Measurements from ENCODE around the gene FAM110C.

The FAM110C gene

DNA sequence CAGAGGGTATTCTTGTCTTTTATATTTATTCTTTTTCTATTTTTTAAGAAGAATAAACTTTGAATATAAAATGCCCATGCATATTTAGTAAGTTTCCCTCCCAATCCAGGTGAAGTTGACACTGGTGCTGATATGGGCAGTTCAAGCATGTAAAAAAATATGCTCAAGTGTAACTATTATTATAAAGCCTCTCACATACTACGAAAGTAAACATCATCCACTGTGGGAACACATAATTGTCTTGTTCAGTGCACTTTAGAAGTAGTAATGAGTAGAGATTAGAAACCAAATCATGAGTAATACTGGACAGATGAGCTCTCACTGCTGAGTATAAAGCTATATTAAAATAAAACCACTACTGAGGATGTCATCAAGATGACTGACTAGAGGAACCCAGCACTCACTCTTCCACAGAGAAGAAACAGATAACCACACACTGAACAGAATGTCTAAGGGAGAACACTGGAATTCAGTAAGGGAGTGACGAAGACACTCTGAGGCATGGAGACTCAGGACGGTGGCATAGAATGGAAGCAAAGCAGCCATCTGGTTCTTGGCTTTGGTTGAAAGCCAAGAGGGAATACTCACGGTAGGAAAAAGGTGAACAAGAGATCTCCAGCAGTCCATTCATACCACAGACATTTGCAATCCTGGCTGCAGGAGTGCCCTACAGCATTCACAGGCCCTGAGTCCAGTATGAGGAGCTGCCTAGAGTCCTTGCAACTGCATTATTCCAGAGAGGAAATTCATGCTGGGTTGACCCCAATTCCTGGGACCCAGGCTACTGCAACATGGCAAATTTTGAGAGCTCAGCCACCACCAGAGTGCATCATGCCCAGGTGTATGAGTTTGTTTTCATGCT lies 9.5 kb upstream of the FAM110C start:
- H3K9me3 Mint-ChIP-seq, result peaks cover 34% of the 10 kb centered on the region
- intact Hi-C loops (cut with micrococcal nuclease), result no loop called here
- H3K36me3 Mint-ChIP-seq (ENCODE audit: low read depth), result no peaks in the 10 kb centered on the region
- no peak overlapping the region for H3K27ac Mint-ChIP-seq
- no peaks in the 10 kb centered on the region for H3K27me3 Mint-ChIP-seq
- H3K4me3 Mint-ChIP-seq, result no peak overlapping the region
- no peaks in the 10 kb centered on the region for H3K4me1 Mint-ChIP-seq (ENCODE audit: low read depth)

DNA sequence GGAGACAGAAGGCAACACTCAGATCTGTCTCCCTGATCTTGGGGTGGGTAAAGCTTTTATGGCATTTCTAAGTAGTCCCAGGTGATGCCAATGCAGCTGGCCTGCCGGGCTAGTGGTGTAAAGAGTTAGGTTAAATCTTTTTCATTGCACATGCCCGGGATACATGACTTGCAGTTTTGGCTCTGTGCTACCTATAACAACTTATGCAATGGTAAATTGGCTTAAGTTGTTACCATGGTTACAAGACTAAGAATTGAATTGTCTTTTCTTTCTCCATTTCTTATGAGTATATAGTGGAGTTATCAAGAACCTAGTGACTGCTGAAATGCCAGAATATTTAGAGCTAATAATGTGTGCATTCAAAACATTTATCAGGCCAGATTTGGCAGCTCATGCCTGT lies 5.3 kb upstream of the FAM110C start:
- peaks cover 11% of the 10 kb centered on the region for H3K9me3 Mint-ChIP-seq
- H3K4me1 Mint-ChIP-seq (ENCODE audit: low read depth), result no peaks in the 10 kb centered on the region
- no peaks in the 10 kb centered on the region for H3K36me3 Mint-ChIP-seq (ENCODE audit: low read depth)
- H3K27me3 Mint-ChIP-seq, result peaks cover 32% of the 10 kb centered on the region
- H3K4me3 Mint-ChIP-seq, result no peak overlapping the region
- no peak overlapping the region for H3K27ac Mint-ChIP-seq
- intact Hi-C loops (cut with micrococcal nuclease), result no loop called here

DNA sequence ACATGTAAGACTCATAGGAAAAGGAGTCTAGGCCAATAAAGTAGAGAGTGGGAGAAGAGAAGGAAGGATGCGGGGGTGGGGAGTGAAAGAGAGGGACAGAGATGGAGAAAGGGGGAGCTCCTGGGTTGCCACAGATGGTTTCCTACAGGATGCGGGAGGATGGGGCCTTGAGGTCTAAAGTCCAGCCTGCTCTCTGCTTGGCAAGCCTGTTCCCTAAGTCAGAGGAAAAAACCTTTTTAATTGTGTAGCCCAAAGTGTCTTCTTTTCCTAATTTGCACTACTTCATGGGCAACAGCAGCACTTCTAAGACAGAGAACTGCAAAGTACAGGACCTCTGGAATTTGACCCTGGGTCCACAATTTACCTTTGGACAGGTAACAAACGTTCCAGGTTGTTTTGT lies 1.4 kb upstream of the FAM110C start:
- Mint-ChIP-seq H3K27ac (no peak overlapping the region), H3K4me1 (ENCODE audit: low read depth) (no peaks in the 10 kb centered on the region), H3K36me3 (ENCODE audit: low read depth) (no peaks in the 10 kb centered on the region), H3K9me3 (no peaks in the 10 kb centered on the region), H3K4me3 (no peak overlapping the region), H3K27me3 (peaks cover 63% of the 10 kb centered on the region)
- intact Hi-C loops (cut with micrococcal nuclease), result no loop called here

DNA sequence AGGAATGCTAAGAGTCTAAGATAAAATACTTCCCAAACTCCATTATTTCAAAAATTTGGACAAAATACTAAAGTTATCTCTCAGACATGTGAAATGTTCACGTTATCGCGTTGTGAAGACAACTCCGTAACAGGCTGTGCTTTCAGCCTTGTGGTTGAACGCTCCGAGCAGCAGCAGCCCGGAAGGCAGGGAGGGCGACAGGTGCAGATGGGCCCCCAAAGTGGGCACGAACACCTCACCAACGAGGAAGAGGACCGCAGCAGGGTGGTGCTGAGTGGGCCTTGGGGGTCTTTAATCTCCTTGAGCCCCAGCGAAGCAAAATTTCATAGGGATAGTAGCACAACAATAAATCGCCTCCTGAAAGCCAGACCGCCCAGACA lies 1.0 kb upstream of the FAM110C start:
- no peaks in the 10 kb centered on the region for H3K36me3 Mint-ChIP-seq (ENCODE audit: low read depth)
- H3K27me3 Mint-ChIP-seq, result peaks cover 63% of the 10 kb centered on the region
- no peaks in the 10 kb centered on the region for H3K4me1 Mint-ChIP-seq (ENCODE audit: low read depth)
- intact Hi-C loops (cut with micrococcal nuclease), result no loop called here
- H3K27ac Mint-ChIP-seq, result no peak overlapping the region
- H3K4me3 Mint-ChIP-seq, result no peak overlapping the region
- no peaks in the 10 kb centered on the region for H3K9me3 Mint-ChIP-seq

DNA sequence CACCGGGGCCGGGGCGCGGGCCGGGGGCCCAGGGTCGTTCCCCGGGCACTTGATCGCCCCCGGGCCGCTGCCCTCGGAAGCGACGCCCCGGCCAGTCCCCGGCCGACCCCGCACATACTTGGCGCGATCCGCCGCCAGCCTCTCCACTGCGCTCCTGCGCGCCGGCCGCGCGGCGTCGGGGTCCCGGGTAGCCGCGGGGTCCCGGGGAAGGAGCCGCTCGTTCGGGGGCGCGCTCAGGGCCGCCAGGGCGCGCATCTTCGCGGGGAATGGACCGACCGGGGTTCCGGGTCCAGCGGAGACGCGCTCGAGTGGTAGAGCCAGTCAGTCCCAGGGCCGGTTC lies 204 bp downstream of the FAM110C start:
- H3K36me3 Mint-ChIP-seq (ENCODE audit: low read depth), result no peaks in the 10 kb centered on the region
- intact Hi-C loops (cut with micrococcal nuclease), result no loop called here
- H3K4me1 Mint-ChIP-seq (ENCODE audit: low read depth), result no peaks in the 10 kb centered on the region
- H3K9me3 Mint-ChIP-seq, result no peaks in the 10 kb centered on the region
- H3K4me3 Mint-ChIP-seq, result no peak overlapping the region
- peaks cover 70% of the 10 kb centered on the region for H3K27me3 Mint-ChIP-seq
- H3K27ac Mint-ChIP-seq, result no peak overlapping the region

DNA sequence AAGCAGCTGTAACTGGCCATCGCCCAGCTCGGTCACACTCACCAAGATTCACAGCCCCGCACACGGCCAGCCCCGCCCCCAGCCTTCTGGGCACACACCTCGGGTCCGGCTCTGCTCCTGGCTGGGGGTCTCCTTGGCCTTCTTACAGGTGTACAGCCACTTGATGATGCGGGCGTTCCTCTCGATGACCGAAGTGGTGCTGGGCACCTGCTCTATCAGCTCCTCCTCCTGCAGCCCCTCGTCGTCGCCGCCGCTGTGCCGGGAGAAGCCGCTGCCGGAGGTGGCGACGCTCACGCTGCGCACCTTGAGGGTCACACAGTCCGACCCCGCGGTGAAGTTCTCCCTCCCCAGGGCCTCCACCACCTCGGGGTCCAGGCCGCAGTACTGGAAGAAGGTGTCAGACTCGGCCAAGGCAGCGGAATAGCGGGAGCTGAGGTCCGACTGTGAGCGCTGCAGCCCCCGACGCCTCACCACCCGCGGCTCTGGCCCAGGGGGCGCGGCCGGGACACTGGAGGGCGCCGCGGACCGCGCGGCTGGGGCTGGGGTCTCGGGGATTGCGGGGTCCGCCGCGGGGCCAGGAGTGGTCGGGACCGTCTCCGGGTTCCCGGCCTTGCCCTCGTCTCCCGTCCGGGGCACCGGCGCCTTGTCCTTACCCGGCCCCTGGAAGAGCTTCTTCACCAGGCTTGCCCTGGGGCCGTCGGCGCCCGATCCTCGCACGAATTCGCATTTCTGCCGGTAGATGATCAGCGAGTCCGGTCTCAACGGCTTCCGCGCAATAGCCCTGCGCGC lies 769 bp downstream of the FAM110C start:
- Mint-ChIP-seq H3K4me3 (no peak overlapping the region), H3K9me3 (no peaks in the 10 kb centered on the region), H3K36me3 (ENCODE audit: low read depth) (no peaks in the 10 kb centered on the region), H3K27me3 (peaks cover 70% of the 10 kb centered on the region), H3K27ac (no peak overlapping the region), H3K4me1 (ENCODE audit: low read depth) (no peaks in the 10 kb centered on the region)
- intact Hi-C loops (cut with micrococcal nuclease), result no loop called here

GRCh38 chr2:44748-45341 lies 1.5 kb downstream of the FAM110C start:
- Mint-ChIP-seq H3K36me3 (ENCODE audit: low read depth) (no peaks in the 10 kb centered on the region), H3K9me3 (no peaks in the 10 kb centered on the region), H3K27ac (no peak overlapping the region), H3K4me3 (no peak overlapping the region), H3K4me1 (ENCODE audit: low read depth) (no peaks in the 10 kb centered on the region), H3K27me3 (peaks cover 67% of the 10 kb centered on the region)
- intact Hi-C loops (cut with micrococcal nuclease), result no loop called here

DNA sequence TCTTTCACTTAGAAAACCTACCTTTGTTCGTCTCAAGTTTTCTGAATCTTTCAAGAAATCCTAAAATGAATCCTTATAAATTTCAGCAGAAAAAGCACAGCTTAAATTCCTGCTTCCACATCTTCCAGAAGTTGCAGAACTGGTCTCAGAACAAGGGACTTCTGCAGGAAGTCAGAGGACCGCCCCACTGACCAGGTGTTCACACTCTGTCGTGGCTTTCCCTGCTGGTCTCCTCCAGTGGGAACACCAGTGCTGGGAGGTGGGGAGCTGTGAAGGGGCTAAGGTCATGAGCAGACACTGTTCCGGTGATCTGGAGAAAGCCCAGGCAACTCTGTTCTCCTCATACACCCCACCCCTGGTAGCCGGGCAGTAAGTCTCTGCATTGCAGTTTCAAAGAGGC lies 3.5 kb downstream of the FAM110C start:
- Mint-ChIP-seq H3K36me3 (ENCODE audit: low read depth) (no peaks in the 10 kb centered on the region), H3K4me3 (no peak overlapping the region), H3K4me1 (ENCODE audit: low read depth) (no peaks in the 10 kb centered on the region), H3K27ac (no peak overlapping the region), H3K9me3 (no peaks in the 10 kb centered on the region), H3K27me3 (peaks cover 49% of the 10 kb centered on the region)
- intact Hi-C loops (cut with micrococcal nuclease), result no loop called here

- no peaks in the 10 kb centered on the region for H3K4me1 Mint-ChIP-seq (ENCODE audit: low read depth)
- H3K27ac Mint-ChIP-seq, result no peak overlapping the region
- no peaks in the 10 kb centered on the region for H3K9me3 Mint-ChIP-seq
- H3K4me3 Mint-ChIP-seq, result no peak overlapping the region
- H3K36me3 Mint-ChIP-seq (ENCODE audit: low read depth), result no peaks in the 10 kb centered on the region
- H3K27me3 Mint-ChIP-seq, result peaks cover 34% of the 10 kb centered on the region
- intact Hi-C loops (cut with micrococcal nuclease), result no loop called here
Observed at GRCh38 chr2:40465-40864, 5.8 kb downstream of the FAM110C start.

DNA sequence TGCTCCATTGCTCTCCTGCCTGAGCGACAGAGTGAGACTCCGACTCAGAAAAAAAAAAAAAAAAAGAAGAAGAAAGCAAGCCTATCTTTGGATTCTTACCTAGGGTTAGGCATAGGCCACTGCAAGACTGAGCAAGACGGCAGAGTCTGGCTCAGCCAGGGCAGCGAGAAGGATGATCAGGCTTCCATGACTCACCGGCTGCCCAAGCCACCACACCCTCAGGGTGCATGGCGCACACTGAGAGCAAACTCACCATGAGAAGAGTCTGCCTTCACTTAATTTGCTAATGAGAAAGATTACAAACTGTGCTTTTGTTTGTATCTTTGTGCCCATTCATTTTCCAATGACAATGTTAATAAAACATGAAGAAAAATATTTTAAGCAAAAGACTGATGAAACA lies 8.2 kb downstream of the FAM110C start:
- Mint-ChIP-seq H3K4me3 (no peak overlapping the region), H3K36me3 (ENCODE audit: low read depth) (no peaks in the 10 kb centered on the region), H3K27me3 (peaks cover 10% of the 10 kb centered on the region), H3K4me1 (ENCODE audit: low read depth) (no peaks in the 10 kb centered on the region), H3K27ac (no peak overlapping the region), H3K9me3 (no peaks in the 10 kb centered on the region)
- intact Hi-C loops (cut with micrococcal nuclease), result no loop called here

GRCh38 chr2:36318-36717 lies 10.0 kb downstream of the FAM110C start:
- no peak overlapping the region for H3K27ac Mint-ChIP-seq
- no peak overlapping the region for H3K4me3 Mint-ChIP-seq

GRCh38 chr2:35852-36251 lies 10.5 kb downstream of the FAM110C start:
- intact Hi-C loops (cut with micrococcal nuclease), result no loop called here
- Mint-ChIP-seq H3K27ac (no peak overlapping the region), H3K9me3 (no peaks in the 10 kb centered on the region), H3K4me3 (no peak overlapping the region), H3K4me1 (ENCODE audit: low read depth) (no peaks in the 10 kb centered on the region), H3K36me3 (ENCODE audit: low read depth) (no peaks in the 10 kb centered on the region), H3K27me3 (no peaks in the 10 kb centered on the region)

More at GRCh38 chr2:36318-36717, 10.0 kb downstream of the FAM110C start:
- Mint-ChIP-seq H3K36me3 (ENCODE audit: low read depth) (no peaks in the 10 kb centered on the region), H3K4me1 (ENCODE audit: low read depth) (no peaks in the 10 kb centered on the region), H3K9me3 (no peaks in the 10 kb centered on the region), H3K27me3 (no peaks in the 10 kb centered on the region)
- intact Hi-C loops (cut with micrococcal nuclease), result no loop called here

DNA sequence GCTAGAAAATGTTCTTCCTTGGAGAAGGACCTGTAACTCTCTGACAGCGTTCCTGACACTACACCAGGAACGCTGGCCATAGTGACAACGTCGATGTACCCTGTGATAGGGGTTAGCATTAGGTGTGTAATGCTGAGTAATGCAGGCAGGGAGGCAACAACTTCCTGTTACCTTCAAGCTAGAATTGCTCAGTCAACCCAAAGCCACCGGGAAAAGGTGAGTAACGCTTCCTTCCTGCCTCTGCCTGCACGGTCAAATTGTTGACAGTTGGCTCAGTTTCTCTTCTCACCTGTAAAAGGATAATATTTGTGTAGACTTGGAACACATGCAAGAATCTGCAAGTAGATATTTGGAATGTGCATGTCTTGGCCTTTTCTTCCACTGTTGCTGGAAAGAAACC lies 12.7 kb downstream of the FAM110C start:
- H3K4me1 Mint-ChIP-seq (ENCODE audit: low read depth), result no peaks in the 10 kb centered on the region
- no peak overlapping the region for H3K27ac Mint-ChIP-seq
- no peaks in the 10 kb centered on the region for H3K36me3 Mint-ChIP-seq (ENCODE audit: low read depth)

GRCh38 chr2:32068-32467 lies 14.2 kb downstream of the FAM110C start:
- Mint-ChIP-seq H3K4me3 (no peak overlapping the region), H3K4me1 (ENCODE audit: low read depth) (no peaks in the 10 kb centered on the region), H3K36me3 (ENCODE audit: low read depth) (no peaks in the 10 kb centered on the region), H3K27ac (no peak overlapping the region), H3K27me3 (no peaks in the 10 kb centered on the region), H3K9me3 (no peaks in the 10 kb centered on the region)
- intact Hi-C loops (cut with micrococcal nuclease), result no loop called here

More for the DNA sequence above, 12.7 kb downstream of the FAM110C start:
- H3K27me3 Mint-ChIP-seq, result no peaks in the 10 kb centered on the region
- no peaks in the 10 kb centered on the region for H3K9me3 Mint-ChIP-seq
- no peak overlapping the region for H3K4me3 Mint-ChIP-seq
- intact Hi-C loops (cut with micrococcal nuclease), result no loop called here
